Breast epithelium (tissue), 3 donors: ENCODE measurements around the gene RAP2A.

Experiments
- POLR2A ChIP-seq: fragments of 450-650 bp; IDR thresholded peaks from one replicate; pipeline ENCODE4 v1.6.1; 2016; ENCODE audit warnings: antibody characterized with exemption, mild to moderate bottlenecking, moderate library complexity
- POLR2AphosphoS5 ChIP-seq, 3 donors: sonication (generic); formaldehyde crosslinking; IDR thresholded peaks; one replicate each; pipeline ENCODE4 v1.6.1; 2017; ENCODE audit warnings: antibody characterized with exemption in 3 of 3
- TF ChIP-seq, protein P1 (sequence below), 3 donors: fragments of 450-650 bp; IDR thresholded peaks; one replicate each; pipeline ENCODE4 v1.5.1; 2016 to 2017; ENCODE audit warnings: antibody characterized with exemption in 3 of 3, mild to moderate bottlenecking in 3 of 3, moderate library complexity in 3 of 3

DNA sequence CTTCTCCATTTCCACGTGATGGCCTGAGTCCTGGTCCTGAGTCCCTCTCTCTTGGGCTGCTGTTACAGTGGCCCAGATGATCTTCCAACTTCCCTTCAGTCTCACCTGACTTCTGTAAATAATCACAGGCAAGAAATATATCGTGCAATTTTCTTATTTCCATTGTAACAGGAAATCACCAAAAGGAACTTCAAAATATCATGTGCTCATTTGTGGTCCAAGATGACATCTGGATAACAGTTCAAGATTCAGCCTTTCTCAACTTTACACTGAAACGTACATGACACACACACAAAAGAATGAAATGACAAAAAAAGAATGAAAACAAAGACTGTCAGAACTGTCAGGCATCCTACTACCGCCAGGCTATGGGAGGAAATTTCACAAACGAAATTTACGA, 22.0 kb upstream of the RAP2A start:
- TF ChIP-seq, protein P1, sequence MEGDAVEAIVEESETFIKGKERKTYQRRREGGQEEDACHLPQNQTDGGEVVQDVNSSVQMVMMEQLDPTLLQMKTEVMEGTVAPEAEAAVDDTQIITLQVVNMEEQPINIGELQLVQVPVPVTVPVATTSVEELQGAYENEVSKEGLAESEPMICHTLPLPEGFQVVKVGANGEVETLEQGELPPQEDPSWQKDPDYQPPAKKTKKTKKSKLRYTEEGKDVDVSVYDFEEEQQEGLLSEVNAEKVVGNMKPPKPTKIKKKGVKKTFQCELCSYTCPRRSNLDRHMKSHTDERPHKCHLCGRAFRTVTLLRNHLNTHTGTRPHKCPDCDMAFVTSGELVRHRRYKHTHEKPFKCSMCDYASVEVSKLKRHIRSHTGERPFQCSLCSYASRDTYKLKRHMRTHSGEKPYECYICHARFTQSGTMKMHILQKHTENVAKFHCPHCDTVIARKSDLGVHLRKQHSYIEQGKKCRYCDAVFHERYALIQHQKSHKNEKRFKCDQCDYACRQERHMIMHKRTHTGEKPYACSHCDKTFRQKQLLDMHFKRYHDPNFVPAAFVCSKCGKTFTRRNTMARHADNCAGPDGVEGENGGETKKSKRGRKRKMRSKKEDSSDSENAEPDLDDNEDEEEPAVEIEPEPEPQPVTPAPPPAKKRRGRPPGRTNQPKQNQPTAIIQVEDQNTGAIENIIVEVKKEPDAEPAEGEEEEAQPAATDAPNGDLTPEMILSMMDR (IDR thresholded peaks at IDR 0.05): no peak
- TF ChIP-seq POLR2AphosphoS5 (IDR thresholded peaks at IDR 0.05) (no peak), POLR2A (no peak)
